Chondrocyte (in vitro differentiated cells): ENCODE data around the gene EYA2. TPM values are rescaled to one million over a fixed set of nuclear protein-coding genes. Genes with fewer than 3 reads are reported as not detected.

ENCODE experiments used
- DNase-seq: peaks from one replicate; pipeline ENCODE4 v3.0.0; 2021; ENCODE audit warnings: mixed read lengths, low spot score
- H3K27ac Mint-ChIP-seq: one replicate; pipeline ENCODE4 v1.8.0; 2021; ENCODE audit warnings: mild to moderate bottlenecking, moderate library complexity, mixed read lengths; ENCODE audit not compliant: unreplicated experiment
- H3K27me3 Mint-ChIP-seq: 2 replicates; pipeline ENCODE4 v1.8.0; 2021; ENCODE audit warnings: low read depth, mixed read lengths
- H3K36me3 Mint-ChIP-seq: 2 replicates; pipeline ENCODE4 v1.8.0; 2021; ENCODE audit warnings: low read depth, mixed read lengths
- H3K4me1 Mint-ChIP-seq: 2 replicates; pipeline ENCODE4 v1.8.0; 2021; ENCODE audit warnings: low read depth, mild to moderate bottlenecking, mixed read lengths
- H3K4me3 Mint-ChIP-seq: one replicate; pipeline ENCODE4 v1.8.0; 2021; ENCODE audit warnings: mild to moderate bottlenecking, moderate library complexity, mixed read lengths; ENCODE audit not compliant: unreplicated experiment
- H3K9me3 Mint-ChIP-seq: 2 replicates; pipeline ENCODE4 v1.8.0; 2021; ENCODE audit warnings: low read depth, mixed read lengths
- CTCF ChIP-seq: fragments of 200-600 bp; sonication (generic); IDR thresholded peaks from 2 replicates; pipeline ENCODE4 v1.5.0; 2021; ENCODE audit warnings: antibody characterized with exemption, mild to moderate bottlenecking, moderate library complexity
- total RNA-seq: library from RNA; stranded (reverse); gene quantifications from 3 replicates; pipeline ENCODE4 v1.2.1, GENCODE V29; 2021

The EYA2 gene
- total RNA-seq, 1 donor from 2014 or later: 0.32 TPM

- no peak overlapping the region for H3K4me3 Mint-ChIP-seq
- H3K36me3 Mint-ChIP-seq: no peaks in the 10 kb centered on the region
- no peaks in the 10 kb centered on the region for H3K9me3 Mint-ChIP-seq
- no peak for TF ChIP-seq CTCF
- H3K27me3 Mint-ChIP-seq: peaks cover 68% of the 10 kb centered on the region
- no peak overlapping the region for H3K27ac Mint-ChIP-seq
- DNase-seq: no peak
- peaks cover 2% of the 10 kb centered on the region for H3K4me1 Mint-ChIP-seq
Measured at GRCh38 chr20:46900826-46901225, 6.2 kb downstream of the EYA2 start.

- DNase-seq: no peak
- Mint-ChIP-seq H3K4me1 (no peaks in the 10 kb centered on the region), H3K4me3 (no peak overlapping the region), H3K27ac (no peak overlapping the region), H3K27me3 (peaks cover 63% of the 10 kb centered on the region), H3K9me3 (no peaks in the 10 kb centered on the region), H3K36me3 (no peaks in the 10 kb centered on the region)
- no peak for TF ChIP-seq CTCF
Measured at GRCh38 chr20:46901638-46902037, 7.0 kb downstream of the EYA2 start.

- Mint-ChIP-seq H3K27me3 (peaks cover 62% of the 10 kb centered on the region), H3K4me3 (no peak overlapping the region), H3K9me3 (no peaks in the 10 kb centered on the region), H3K36me3 (no peaks in the 10 kb centered on the region), H3K4me1 (no peaks in the 10 kb centered on the region), H3K27ac (no peak overlapping the region)
- DNase-seq: no peak
- no peak for TF ChIP-seq CTCF
Measured at GRCh38 chr20:46903256-46903655, 8.6 kb downstream of the EYA2 start.

GRCh38 chr20:46903937-46904336 lies 9.3 kb downstream of the EYA2 start:
- peaks cover 61% of the 10 kb centered on the region for H3K27me3 Mint-ChIP-seq
- DNase-seq: no peak
- no peaks in the 10 kb centered on the region for H3K36me3 Mint-ChIP-seq
- no peak overlapping the region for H3K27ac Mint-ChIP-seq
- no peak for TF ChIP-seq CTCF
- no peak overlapping the region for H3K4me3 Mint-ChIP-seq
- no peaks in the 10 kb centered on the region for H3K4me1 Mint-ChIP-seq
- no peaks in the 10 kb centered on the region for H3K9me3 Mint-ChIP-seq

- Mint-ChIP-seq H3K27me3 (peaks cover 60% of the 10 kb centered on the region), H3K9me3 (no peaks in the 10 kb centered on the region), H3K4me1 (no peaks in the 10 kb centered on the region), H3K27ac (no peak overlapping the region), H3K4me3 (no peak overlapping the region), H3K36me3 (no peaks in the 10 kb centered on the region)
- no peak for TF ChIP-seq CTCF
- no peak for DNase-seq
Measured at GRCh38 chr20:46905364-46906125, 10.9 kb downstream of the EYA2 start.
